Left ventricle myocardium superior (tissue), 1 donor: ENCODE measurements around the gene KCNJ6. TPM values are rescaled to one million over a fixed set of nuclear protein-coding genes. Genes with fewer than 3 reads are reported as not detected.
"Not testable (repeated sequence)": the region's sequence is repeated elsewhere in the genome, so short reads cannot be mapped to it uniquely, and the experiment has no call there.

Experiments
- ATAC-seq: fragments of 200-7000 bp; cut with Tn5 transposase; one replicate; pipeline ENCODE4 v1.9.1; 2020; ENCODE audit warnings: mild to moderate bottlenecking, moderate library complexity
- DNase-seq: peaks from one replicate; pipeline ENCODE4 v3.0.0-alpha.2; 2020
- intact Hi-C: fragments of 100-400 bp; cut with micrococcal nuclease; formaldehyde crosslinking; loops from one replicate; pipeline ENCODE4 v1.11.0; 2022
- total RNA-seq: library from RNA; stranded (reverse); fragmentation: NEBNext Ultra II Directional; extraction: Animal tissue kit (Norgen Biotek cat#: 25700); gene quantifications from one replicate; pipeline ENCODE4 v1.2.1, GENCODE V29; 2021
- donor health status: DM: no; HTN: yes; CAD: no; lungs with severe emphysema.

The KCNJ6 gene
- total RNA-seq, 1 donor from 2014 or later: not detected

- ATAC-seq: no peak
- no peak for DNase-seq
- intact Hi-C loops: no loop called here
Measured at GRCh38 chr21:37671381-37671780, 244.9 kb downstream of the KCNJ6 start.

GRCh38 chr21:37670883-37671282 is 245.4 kb downstream of the KCNJ6 start:
- no peak for DNase-seq

GRCh38 chr21:37669249-37669648 is 247.0 kb downstream of the KCNJ6 start:
- intact Hi-C loops: no loop called here
- ATAC-seq (no peak), DNase-seq (no peak)

More at GRCh38 chr21:37670883-37671282, 245.4 kb downstream of the KCNJ6 start:
- ATAC-seq: no peak
- intact Hi-C loops: no loop called here

- DNase-seq (no peak), ATAC-seq (no peak)
- intact Hi-C loops: no loop called here
Measured at GRCh38 chr21:37668462-37669239, 247.6 kb downstream of the KCNJ6 start.

- DNase-seq: no peak
- no peak for ATAC-seq
- intact Hi-C loops: no loop called here
Measured at GRCh38 chr21:37667380-37667779, 248.9 kb downstream of the KCNJ6 start.

GRCh38 chr21:37665230-37666024 is 250.8 kb downstream of the KCNJ6 start:
- intact Hi-C loops: no loop called here
- DNase-seq: no peak
- ATAC-seq: peak; percentile 18

- DNase-seq, intact Hi-C loops, ATAC-seq: not testable (repeated sequence)
Measured at GRCh38 chr21:37662227-37662626, 254.0 kb downstream of the KCNJ6 start.

- no peak for ATAC-seq
- intact Hi-C loops: no loop called here
- no peak for DNase-seq
Measured at GRCh38 chr21:37660709-37661108, 255.5 kb downstream of the KCNJ6 start.

- DNase-seq: no peak
- no peak for ATAC-seq
- intact Hi-C loops: no loop called here
Measured at GRCh38 chr21:37659874-37660273, 256.4 kb downstream of the KCNJ6 start.

GRCh38 chr21:37658817-37659458 is 257.3 kb downstream of the KCNJ6 start:
- intact Hi-C loops: no loop called here
- ATAC-seq (peak; percentile 49), DNase-seq (no peak)

GRCh38 chr21:37658121-37658816 is 258.0 kb downstream of the KCNJ6 start:
- peak; percentile 18 for ATAC-seq

GRCh38 chr21:37656899-37657298 is 259.4 kb downstream of the KCNJ6 start:
- intact Hi-C loops: no loop called here
- ATAC-seq: no peak
- no peak for DNase-seq

More at GRCh38 chr21:37658121-37658816, 258.0 kb downstream of the KCNJ6 start:
- DNase-seq: no peak
- intact Hi-C loops: no loop called here

GRCh38 chr21:37655611-37656300 is 260.5 kb downstream of the KCNJ6 start:
- ATAC-seq (no peak), DNase-seq (no peak)
- intact Hi-C loops: no loop called here

- intact Hi-C loops: no loop called here
- ATAC-seq (no peak), DNase-seq (no peak)
Measured at GRCh38 chr21:37654596-37654995, 261.7 kb downstream of the KCNJ6 start.

- intact Hi-C loops: no loop called here
- DNase-seq (no peak), ATAC-seq (no peak)
Measured at GRCh38 chr21:37653201-37653600, 263.1 kb downstream of the KCNJ6 start.

GRCh38 chr21:37647781-37648180 is 268.5 kb downstream of the KCNJ6 start:
- intact Hi-C loops: no loop called here
- no peak for ATAC-seq
- no peak for DNase-seq

GRCh38 chr21:37646761-37647160 is 269.5 kb downstream of the KCNJ6 start:
- ATAC-seq, intact Hi-C loops, DNase-seq: not testable (repeated sequence)

GRCh38 chr21:37645848-37646247 is 270.4 kb downstream of the KCNJ6 start:
- intact Hi-C loops: no loop called here
- ATAC-seq: no peak

GRCh38 chr21:37644636-37645035 is 271.6 kb downstream of the KCNJ6 start:
- peak; percentile 43 for ATAC-seq
- no peak for DNase-seq
- intact Hi-C loops: no loop called here

More at GRCh38 chr21:37645848-37646247, 270.4 kb downstream of the KCNJ6 start:
- DNase-seq: no peak
